Measurements from ENCODE around the gene ABCA8.

The ABCA8 gene

DNA sequence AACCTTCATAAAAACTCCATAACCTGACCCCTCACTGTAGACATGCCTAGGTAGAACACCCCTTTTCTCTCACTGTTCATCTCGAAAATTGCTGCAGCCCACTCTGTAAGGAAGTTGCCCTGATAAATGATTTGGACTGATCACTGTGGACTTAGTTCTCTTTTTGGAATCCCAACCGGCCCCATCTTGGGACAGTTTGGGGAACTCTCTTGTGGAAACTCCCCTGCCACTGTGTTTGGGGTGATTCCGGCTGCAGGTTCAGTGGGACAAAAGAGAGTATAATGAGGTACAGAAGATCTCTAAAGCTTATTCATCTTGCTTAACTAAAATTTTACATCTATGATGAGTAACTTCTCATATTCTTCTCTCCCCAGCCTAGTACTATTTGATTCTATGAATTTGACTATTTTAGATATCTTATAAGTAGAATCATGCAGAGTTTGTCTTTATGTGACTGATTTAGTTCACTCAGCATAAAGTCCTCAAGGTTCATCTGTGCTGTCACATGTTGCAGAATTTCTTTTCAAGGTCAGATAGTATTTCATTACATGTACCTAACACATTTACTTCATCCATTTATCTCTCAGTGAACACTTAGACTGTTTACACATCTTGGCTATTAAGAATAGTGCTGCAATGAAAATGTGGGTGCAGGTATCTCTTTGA is 84.9 kb downstream of the ABCA8 start:
- peaks cover 2% of the 10 kb centered on the region for H3K27me3 Mint-ChIP-seq
- H3K27ac Mint-ChIP-seq, result no peak overlapping the region

DNA sequence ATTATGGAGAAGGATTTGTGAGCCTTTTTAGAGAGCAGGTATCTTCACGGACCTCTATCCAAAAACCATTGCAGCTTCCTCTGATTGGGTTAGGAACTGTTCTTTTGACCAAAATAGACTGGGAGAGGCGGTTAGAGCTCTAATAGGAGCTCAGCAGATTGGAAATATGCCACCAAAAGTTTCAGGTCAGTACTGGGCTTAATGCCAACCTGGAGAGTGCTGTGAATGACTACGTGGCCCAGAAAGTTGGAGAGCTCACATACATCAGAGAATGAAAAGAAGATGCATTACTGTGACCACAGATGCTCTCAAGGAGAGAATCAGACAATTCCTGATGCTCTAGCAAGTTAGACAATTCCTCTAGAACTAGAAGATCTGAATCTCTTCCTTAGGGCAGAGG is 86.5 kb downstream of the ABCA8 start:
- Mint-ChIP-seq H3K4me3 (no peak overlapping the region), H3K9me3 (peaks cover 7% of the 10 kb centered on the region), H3K27me3 (peaks cover 2% of the 10 kb centered on the region), H3K27ac (no peak overlapping the region), H3K4me1 (ENCODE audit: low read depth) (peaks cover 14% of the 10 kb centered on the region), H3K36me3 (ENCODE audit: low read depth) (no peaks in the 10 kb centered on the region)
- intact Hi-C loops (cut with micrococcal nuclease), result no loop called here

More for the DNA sequence above, 84.9 kb downstream of the ABCA8 start:
- intact Hi-C loops (cut with micrococcal nuclease), result loop anchor here (5.0 kb wide), 1 partner anchor 33 kb away; no protein-coding TSS in a partner anchor
- Mint-ChIP-seq H3K4me3 (no peak overlapping the region), H3K36me3 (ENCODE audit: low read depth) (no peaks in the 10 kb centered on the region), H3K9me3 (peaks cover 11% of the 10 kb centered on the region), H3K4me1 (ENCODE audit: low read depth) (peaks cover 14% of the 10 kb centered on the region)

DNA sequence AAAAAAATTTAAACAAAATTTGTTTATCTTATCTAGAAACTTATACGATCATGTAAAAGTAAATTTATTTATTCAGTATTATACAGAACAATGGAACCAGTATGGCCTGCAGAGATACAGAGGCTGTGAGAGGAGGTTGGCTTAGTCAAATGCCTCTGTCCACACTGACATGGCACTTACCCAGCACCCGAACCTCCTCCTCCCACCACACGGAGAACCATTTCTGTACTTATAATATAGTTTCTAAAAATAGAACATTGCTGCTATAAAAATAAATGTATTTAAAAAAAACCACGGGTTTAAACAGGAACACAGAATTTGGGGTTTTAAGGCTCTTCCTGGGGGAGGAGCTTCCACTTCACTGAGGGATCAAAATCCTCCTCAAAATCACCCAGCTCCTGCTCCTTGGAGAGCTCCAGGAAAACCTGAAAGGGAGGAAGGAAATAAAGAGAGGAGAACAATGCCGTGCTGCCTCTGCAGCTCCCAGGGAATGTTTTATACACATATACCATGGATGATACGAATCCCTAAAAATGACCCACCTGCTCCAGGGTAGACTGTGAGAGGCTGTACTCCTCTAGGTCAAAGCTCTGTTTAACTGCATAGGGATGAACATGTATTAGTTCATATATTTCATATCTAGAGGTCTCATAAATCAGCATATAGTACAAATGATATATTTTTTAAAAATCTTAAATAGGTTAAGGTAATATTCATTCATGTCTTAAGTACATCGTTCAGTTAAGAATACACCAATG is 87.3 kb downstream of the ABCA8 start:
- Mint-ChIP-seq H3K9me3 (no peaks in the 10 kb centered on the region), H3K4me3 (no peak overlapping the region), H3K27ac (no peak overlapping the region), H3K4me1 (ENCODE audit: low read depth) (peaks cover 14% of the 10 kb centered on the region), H3K27me3 (peaks cover 2% of the 10 kb centered on the region), H3K36me3 (ENCODE audit: low read depth) (no peaks in the 10 kb centered on the region)
- intact Hi-C loops (cut with micrococcal nuclease), result no loop called here

DNA sequence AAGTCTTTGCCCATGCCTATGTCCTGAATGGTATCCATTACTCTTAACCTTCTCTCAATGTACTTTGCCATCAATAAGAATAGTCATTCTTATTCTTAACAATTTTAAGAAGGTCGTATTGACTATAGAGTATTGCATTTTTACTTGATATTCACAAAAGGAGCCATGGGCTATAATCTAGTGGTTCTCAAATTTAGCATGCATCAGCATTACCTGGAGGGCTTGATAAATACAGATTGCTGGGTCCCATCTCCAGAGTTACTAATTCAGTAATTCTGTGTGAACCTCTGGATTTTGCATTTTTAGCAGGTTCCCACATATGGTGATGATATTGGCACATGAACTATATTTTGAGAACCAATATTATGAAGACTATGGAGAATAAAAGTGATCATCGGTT is 89.6 kb downstream of the ABCA8 start:
- peaks cover 26% of the 10 kb centered on the region for H3K4me1 Mint-ChIP-seq (ENCODE audit: low read depth)
- intact Hi-C loops (cut with micrococcal nuclease), result no loop called here
- H3K27me3 Mint-ChIP-seq, result peaks cover 2% of the 10 kb centered on the region
- H3K36me3 Mint-ChIP-seq (ENCODE audit: low read depth), result no peaks in the 10 kb centered on the region
- H3K27ac Mint-ChIP-seq, result no peak overlapping the region
- H3K9me3 Mint-ChIP-seq, result no peaks in the 10 kb centered on the region
- no peak overlapping the region for H3K4me3 Mint-ChIP-seq

DNA sequence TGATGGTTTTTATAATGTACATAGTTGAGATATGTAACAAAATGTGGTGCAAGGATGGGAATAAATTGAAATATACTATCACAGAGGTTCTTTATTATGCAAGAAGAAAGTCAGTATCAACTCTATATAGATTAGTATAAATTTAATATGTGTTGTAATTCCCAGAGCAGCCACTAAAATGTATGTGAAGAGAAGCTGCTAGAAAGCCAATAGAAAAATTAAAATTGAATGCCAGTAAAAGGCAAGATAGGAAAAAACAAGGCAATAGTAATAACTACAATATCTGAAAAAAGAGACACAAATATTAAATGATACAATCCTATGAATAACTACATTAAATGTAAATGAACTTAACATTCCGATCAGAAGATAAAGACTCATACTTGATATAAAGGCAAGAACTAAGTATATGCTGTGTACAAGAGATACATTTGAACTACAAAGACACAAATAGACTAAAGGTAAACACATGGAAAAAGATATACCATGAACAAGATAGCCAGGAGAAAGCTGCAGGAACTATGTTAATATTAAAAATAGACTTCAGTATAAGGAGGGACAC is 92.0 kb downstream of the ABCA8 start:
- Mint-ChIP-seq H3K9me3 (peaks cover 10% of the 10 kb centered on the region), H3K36me3 (ENCODE audit: low read depth) (no peaks in the 10 kb centered on the region), H3K4me3 (no peak overlapping the region), H3K27me3 (peaks cover 5% of the 10 kb centered on the region), H3K27ac (no peak overlapping the region), H3K4me1 (ENCODE audit: low read depth) (peaks cover 16% of the 10 kb centered on the region)
- intact Hi-C loops (cut with micrococcal nuclease), result no loop called here

DNA sequence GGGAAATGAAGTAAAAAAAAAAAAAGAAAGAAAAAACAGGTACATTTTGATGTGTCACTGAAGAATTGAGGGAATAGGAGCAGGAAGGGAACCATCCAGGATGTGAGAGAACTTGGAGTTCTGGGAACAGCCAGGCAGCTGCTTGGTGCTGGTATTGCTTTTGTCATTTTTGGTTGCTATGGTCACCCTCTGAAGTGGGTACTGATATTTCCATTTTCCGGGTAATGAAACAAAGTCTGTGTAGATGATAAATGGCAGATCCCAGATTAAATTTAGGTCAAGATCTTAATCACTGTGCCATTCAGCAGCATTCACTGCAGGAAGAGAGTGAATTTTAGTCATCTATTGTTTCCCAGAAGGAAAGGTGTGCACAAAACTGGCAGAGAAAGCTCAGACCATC is 93.6 kb downstream of the ABCA8 start:
- H3K4me3 Mint-ChIP-seq, result no peak overlapping the region

DNA sequence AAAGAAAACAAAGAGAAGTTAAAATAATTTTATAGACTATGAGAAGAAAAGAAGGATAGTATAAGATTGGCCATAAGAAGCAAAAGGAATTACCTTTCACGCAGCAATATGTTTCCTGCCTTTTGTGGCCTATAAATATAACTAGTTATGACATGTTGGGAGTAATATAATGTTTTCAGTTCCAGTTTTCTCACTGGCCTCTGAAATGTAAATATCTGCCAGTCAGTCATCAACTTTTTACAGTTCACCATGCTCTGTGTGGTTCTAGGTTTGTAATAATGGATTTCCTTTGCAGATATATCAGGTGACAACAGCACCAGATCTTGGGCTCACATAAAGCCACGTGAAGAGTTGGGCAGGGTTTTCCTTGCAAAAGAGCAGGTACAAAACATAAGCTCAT is 94.3 kb downstream of the ABCA8 start:
- H3K36me3 Mint-ChIP-seq (ENCODE audit: low read depth), result peaks cover 6% of the 10 kb centered on the region
- intact Hi-C loops (cut with micrococcal nuclease), result no loop called here
- H3K27me3 Mint-ChIP-seq, result peaks cover 14% of the 10 kb centered on the region
- H3K9me3 Mint-ChIP-seq, result peaks cover 27% of the 10 kb centered on the region
- peaks cover 16% of the 10 kb centered on the region for H3K4me1 Mint-ChIP-seq (ENCODE audit: low read depth)
- no peak overlapping the region for H3K27ac Mint-ChIP-seq
- no peak overlapping the region for H3K4me3 Mint-ChIP-seq

More for the DNA sequence above, 93.6 kb downstream of the ABCA8 start:
- H3K36me3 Mint-ChIP-seq (ENCODE audit: low read depth), result peaks cover 3% of the 10 kb centered on the region
- H3K4me1 Mint-ChIP-seq (ENCODE audit: low read depth), result peaks cover 16% of the 10 kb centered on the region
- H3K27me3 Mint-ChIP-seq, result peaks cover 11% of the 10 kb centered on the region
- H3K27ac Mint-ChIP-seq, result no peak overlapping the region
- H3K9me3 Mint-ChIP-seq, result peaks cover 23% of the 10 kb centered on the region
- intact Hi-C loops (cut with micrococcal nuclease), result no loop called here

DNA sequence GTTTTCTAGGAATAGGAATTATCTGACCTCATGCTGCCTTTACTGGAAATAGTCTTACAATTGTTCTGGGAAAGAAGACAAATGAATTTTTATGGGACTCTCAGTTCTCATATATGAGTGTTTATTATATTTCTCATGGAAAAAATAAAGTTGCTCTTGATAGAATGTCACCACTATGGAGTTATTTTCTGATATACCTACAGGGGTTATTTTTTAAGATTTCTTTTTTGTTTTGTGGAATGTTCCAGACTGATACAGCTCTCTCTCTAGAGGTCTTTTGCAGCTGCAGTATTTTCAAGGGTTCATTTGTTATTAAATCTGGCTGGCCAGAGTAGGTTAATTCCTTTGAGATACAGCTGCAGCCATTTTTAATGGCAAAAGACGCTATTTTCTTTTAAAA is 100.7 kb downstream of the ABCA8 start:
- peaks cover 6% of the 10 kb centered on the region for H3K36me3 Mint-ChIP-seq (ENCODE audit: low read depth)
- peaks cover 37% of the 10 kb centered on the region for H3K9me3 Mint-ChIP-seq
- H3K4me1 Mint-ChIP-seq (ENCODE audit: low read depth), result peaks cover 21% of the 10 kb centered on the region
- no peak overlapping the region for H3K4me3 Mint-ChIP-seq
- H3K27me3 Mint-ChIP-seq, result peaks cover 32% of the 10 kb centered on the region
- intact Hi-C loops (cut with micrococcal nuclease), result no loop called here
- no peak overlapping the region for H3K27ac Mint-ChIP-seq

DNA sequence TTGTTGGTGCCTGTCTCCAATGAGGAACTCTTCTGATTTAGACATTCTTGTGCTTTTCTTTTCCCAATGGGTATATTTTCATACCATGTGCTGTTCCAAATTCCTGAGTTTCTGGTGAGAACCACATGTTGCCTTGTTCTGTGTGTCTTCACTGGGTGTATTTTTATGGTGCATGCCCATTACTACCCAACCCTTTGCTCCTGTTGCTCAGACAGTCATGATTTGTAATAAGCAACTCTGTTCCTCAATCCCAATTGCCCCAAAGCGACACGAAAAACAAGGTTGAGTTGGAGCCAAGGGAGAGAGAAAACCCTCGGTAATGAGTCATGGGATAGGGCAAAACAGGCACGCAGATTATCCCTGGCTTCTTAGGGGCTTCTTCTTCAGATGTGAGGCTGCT is 101.8 kb downstream of the ABCA8 start:
- peaks cover 17% of the 10 kb centered on the region for H3K4me1 Mint-ChIP-seq (ENCODE audit: low read depth)
- peaks cover 30% of the 10 kb centered on the region for H3K27me3 Mint-ChIP-seq
- H3K36me3 Mint-ChIP-seq (ENCODE audit: low read depth), result peaks cover 6% of the 10 kb centered on the region
- no peak overlapping the region for H3K27ac Mint-ChIP-seq
- H3K9me3 Mint-ChIP-seq, result peaks cover 30% of the 10 kb centered on the region
- intact Hi-C loops (cut with micrococcal nuclease), result no loop called here
- no peak overlapping the region for H3K4me3 Mint-ChIP-seq

DNA sequence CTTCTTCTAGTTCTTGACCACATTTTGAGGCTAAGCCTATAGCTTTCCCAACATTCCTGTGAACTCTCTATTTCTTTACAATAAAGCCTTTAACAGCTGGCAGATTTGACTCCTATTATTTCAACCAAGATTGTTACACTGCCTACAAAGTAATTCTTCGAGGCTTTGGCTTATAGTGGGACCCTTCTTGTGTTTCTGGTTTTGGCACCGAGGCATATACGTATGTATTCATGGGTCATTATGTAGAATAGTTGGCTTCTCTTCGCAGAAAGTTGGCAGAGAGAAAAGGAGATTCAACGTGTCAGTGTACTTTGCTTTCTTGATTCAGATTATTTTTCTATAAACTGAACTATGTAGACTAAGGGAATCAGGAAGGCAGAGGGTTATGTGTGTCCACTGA is 102.2 kb downstream of the ABCA8 start:
- peaks cover 17% of the 10 kb centered on the region for H3K4me1 Mint-ChIP-seq (ENCODE audit: low read depth)
- H3K9me3 Mint-ChIP-seq, result peaks cover 26% of the 10 kb centered on the region
- peaks cover 6% of the 10 kb centered on the region for H3K36me3 Mint-ChIP-seq (ENCODE audit: low read depth)
- peaks cover 30% of the 10 kb centered on the region for H3K27me3 Mint-ChIP-seq
- intact Hi-C loops (cut with micrococcal nuclease), result no loop called here
- no peak overlapping the region for H3K4me3 Mint-ChIP-seq
- no peak overlapping the region for H3K27ac Mint-ChIP-seq

DNA sequence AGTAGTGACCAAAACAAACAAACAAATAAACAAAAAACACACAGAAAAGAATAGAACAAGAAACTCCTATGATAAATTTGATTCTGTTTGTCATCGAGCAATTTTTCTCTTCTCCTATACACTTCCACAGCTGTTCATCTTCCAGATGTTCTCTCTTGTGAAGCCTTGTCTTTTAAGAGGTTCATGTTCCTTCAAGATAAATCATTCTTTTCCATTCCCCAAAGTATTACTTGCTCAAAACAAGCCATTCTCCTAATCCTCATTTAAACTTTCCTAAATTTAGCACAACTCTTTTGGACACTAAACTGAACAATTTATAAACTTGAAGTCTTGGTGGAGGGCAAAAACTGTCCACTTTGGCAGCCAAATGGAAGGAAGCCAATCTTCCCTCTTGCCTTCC is 103.3 kb downstream of the ABCA8 start:
- Mint-ChIP-seq H3K36me3 (ENCODE audit: low read depth) (peaks cover 6% of the 10 kb centered on the region), H3K9me3 (peaks cover 17% of the 10 kb centered on the region), H3K4me1 (ENCODE audit: low read depth) (peaks cover 17% of the 10 kb centered on the region), H3K4me3 (no peak overlapping the region), H3K27me3 (peaks cover 27% of the 10 kb centered on the region), H3K27ac (no peak overlapping the region)
- intact Hi-C loops (cut with micrococcal nuclease), result no loop called here

DNA sequence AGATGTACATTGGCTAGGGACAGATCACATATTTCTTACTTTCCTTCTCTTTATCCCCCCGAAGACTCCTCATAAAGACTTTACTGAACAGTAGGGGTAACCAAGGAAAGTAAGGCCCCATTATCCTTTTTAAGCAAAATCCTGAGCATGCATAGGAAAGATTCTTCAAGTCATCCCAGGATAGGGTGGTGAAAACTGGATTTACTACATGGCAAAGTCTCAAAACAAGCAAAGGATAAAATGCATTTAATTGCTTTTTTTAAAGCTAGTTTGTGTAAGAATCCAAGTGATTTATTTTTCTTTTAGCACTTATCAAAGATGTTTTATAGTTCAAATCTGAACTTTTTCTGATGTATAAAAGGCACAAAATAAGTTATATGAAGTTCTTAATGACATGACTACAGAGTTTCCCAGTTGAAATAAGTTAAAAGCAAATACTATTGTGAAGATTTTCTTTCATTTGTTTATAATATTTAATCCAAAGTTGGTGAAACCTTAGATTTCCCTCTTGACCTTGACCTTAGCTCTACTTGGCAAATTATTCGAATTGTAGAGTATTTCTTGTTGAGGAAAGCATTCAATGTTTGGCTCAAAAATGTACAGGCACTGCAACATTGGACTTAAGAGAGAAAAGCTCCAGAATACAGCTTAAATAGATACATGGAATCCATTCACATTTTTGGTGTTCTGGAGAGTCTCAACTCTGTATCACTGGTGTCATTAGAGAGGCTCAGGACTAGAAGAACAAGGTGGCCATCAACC is 104.3 kb downstream of the ABCA8 start:
- H3K27ac Mint-ChIP-seq, result no peak overlapping the region
- H3K9me3 Mint-ChIP-seq, result peaks cover 12% of the 10 kb centered on the region
- H3K36me3 Mint-ChIP-seq (ENCODE audit: low read depth), result no peaks in the 10 kb centered on the region
- intact Hi-C loops (cut with micrococcal nuclease), result no loop called here
- H3K4me3 Mint-ChIP-seq, result no peak overlapping the region
- H3K27me3 Mint-ChIP-seq, result peaks cover 21% of the 10 kb centered on the region
- peaks cover 17% of the 10 kb centered on the region for H3K4me1 Mint-ChIP-seq (ENCODE audit: low read depth)

DNA sequence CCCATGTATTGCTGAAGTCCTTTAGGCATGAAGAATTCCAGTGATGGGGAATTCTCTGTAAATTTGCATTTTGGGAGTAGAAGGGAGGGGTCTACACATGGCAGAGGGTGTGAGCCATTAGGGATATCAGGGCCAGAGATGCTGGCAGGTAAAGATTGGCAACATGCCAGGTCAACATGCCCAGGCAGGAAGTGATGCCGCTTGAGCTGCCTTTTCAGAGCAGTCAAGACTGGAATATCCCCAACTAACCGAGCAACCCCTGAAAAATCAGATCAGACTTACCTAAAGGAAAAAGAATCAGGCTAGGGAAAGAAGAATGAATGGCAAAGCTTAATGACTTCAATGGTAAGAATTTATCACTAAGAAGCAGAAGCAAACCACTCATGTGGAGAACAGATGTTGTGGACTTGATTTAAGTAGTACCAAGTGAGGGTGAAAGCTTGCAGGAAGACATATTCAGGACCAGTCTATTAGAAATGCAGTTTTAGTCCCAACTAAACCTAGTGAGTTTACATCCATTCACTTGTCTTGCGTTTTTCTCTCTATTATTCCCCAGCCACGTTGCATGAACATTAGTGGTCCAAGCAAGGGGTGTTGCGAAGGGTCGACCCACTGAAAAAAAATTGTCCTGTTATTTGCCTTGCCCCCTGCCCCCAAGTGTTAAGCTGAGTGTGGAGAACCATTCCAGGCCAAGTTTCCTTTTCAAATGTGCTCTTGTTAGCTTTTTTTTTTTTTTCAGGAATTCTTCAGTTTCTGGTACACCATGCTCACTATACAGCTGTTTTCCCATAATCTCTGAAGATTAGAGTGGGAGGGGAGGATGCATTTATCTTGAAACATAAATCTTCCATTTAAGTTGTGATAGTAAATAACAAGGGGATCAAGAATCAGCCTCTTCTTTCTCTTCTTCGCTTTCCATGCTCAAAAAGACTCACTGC is 105.2 kb downstream of the ABCA8 start:
- H3K27ac Mint-ChIP-seq, result no peak overlapping the region
- peaks cover 27% of the 10 kb centered on the region for H3K27me3 Mint-ChIP-seq
- H3K4me3 Mint-ChIP-seq, result no peak overlapping the region
- intact Hi-C loops (cut with micrococcal nuclease), result no loop called here
- peaks cover 22% of the 10 kb centered on the region for H3K9me3 Mint-ChIP-seq
- peaks cover 7% of the 10 kb centered on the region for H3K36me3 Mint-ChIP-seq (ENCODE audit: low read depth)
- H3K4me1 Mint-ChIP-seq (ENCODE audit: low read depth), result peaks cover 20% of the 10 kb centered on the region
